ENCODE measurements around the gene SPPL2C.

- TF ChIP-seq CTCF (conservative IDR thresholded peaks at IDR 0.05; ENCODE audit: low read depth, low read length) (no peak), EZH2 (IDR thresholded peaks at IDR 0.05; ENCODE audit: borderline replicate concordance, low read depth, low read length, poor library complexity, severe bottlenecking) (no peak)
Observed at GRCh38 chr17:45851464-45851863, 6.8 kb downstream of the SPPL2C start.
